Spinal cord (tissue), 10 donors: ENCODE measurements around the gene PLA2G4F. TPM values are rescaled to one million over a fixed set of nuclear protein-coding genes. Genes with fewer than 3 reads are reported as not detected.

Experiments used
- DNase-seq, 6 donors: peaks; one replicate each; pipeline versions ENCODE4 v3.0.0 to v3.0.0-alpha.2; 2013 to 2015; ENCODE audit warnings: low spot score in 6 of 6, low read depth in 4 of 6
- H3K27ac ChIP-seq: one replicate; pipeline ENCODE4 v1.5.1; 2013; ENCODE audit warnings: low read depth, low read length, control low read depth
- H3K27me3 ChIP-seq: one replicate; pipeline ENCODE4 v1.6.1; 2013; ENCODE audit warnings: low read length; ENCODE audit not compliant: control insufficient read depth, insufficient read depth
- H3K36me3 ChIP-seq: one replicate; pipeline ENCODE4 v1.6.1; 2013; ENCODE audit warnings: low read length; ENCODE audit not compliant: control insufficient read depth, insufficient read depth
- H3K4me1 ChIP-seq: one replicate; pipeline ENCODE4 v1.6.1; 2013; ENCODE audit warnings: low read length; ENCODE audit not compliant: control insufficient read depth, insufficient read depth
- H3K4me3 ChIP-seq: one replicate; pipeline ENCODE4 v1.5.1; 2013; ENCODE audit warnings: low read depth, low read length, control low read depth
- H3K9me3 ChIP-seq: one replicate; pipeline ENCODE4 v1.6.1; 2013; ENCODE audit warnings: low read length; ENCODE audit not compliant: control insufficient read depth, insufficient read depth
- WGBS: methylation state at CpG from one replicate; pipeline ENCODE4 v1.1.5; 2013; ENCODE audit warnings: missing lambda C conversion rate; ENCODE audit not compliant: insufficient coverage; 5-methylcytosine and 5-hydroxymethylcytosine counted together
- polyA plus RNA-seq, 2 donors: library from polyadenylated mRNA; unstranded; fragments of 120-200 nt; gene quantifications; one replicate each; pipeline ENCODE4 v1.2.1, GENCODE V29; 2013; ENCODE audit not compliant: insufficient read length in 2 of 2
- total RNA-seq, 2 donors: library from RNA; depleted of rRNA in 1 of 2; stranded (reverse); fragments of 120-200 nt in 1 of 2; fragments of >200 nt in 1 of 2; gene quantifications; one replicate each; pipeline versions ENCODE4 v1.2.3 to v1.2.4, GENCODE V29; 2013 to 2014
- donor health status: healthy.

Gene PLA2G4F
- total and polyA plus RNA-seq, 4 donors: 0.11 to 0.25 (median 0.21) TPM; not detected in 1

DNA sequence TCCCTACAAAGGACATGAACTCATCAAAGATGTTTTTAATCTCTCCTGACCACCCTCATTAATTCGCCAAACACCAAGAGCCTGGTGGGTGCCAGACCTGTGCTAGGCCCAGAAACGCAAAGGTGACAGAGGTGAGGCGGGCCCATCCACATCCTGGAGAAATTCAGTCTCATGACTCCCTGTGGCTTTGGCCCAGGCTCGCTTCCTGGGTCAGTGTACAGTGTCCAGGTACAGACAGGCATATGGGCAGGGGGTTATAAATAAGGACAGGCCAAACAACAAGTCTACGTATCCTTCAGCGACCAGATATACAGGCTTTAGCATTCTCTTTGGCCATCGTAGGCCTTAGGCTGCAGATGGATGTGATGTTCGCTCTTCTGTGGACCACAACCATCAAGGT, 945 bp upstream of the PLA2G4F start:
- Histone ChIP-seq H3K36me3 (peaks cover 30% of the 10 kb centered on the region), H3K4me1 (peaks cover 26% of the 10 kb centered on the region), H3K9me3 (no peaks in the 10 kb centered on the region), H3K27ac (no peak overlapping the region), H3K4me3 (no peak overlapping the region), H3K27me3 (no peaks in the 10 kb centered on the region)
- 100% methylated on average over 4 of the region's 8 CpGs for WGBS
- no peak for DNase-seq

DNA sequence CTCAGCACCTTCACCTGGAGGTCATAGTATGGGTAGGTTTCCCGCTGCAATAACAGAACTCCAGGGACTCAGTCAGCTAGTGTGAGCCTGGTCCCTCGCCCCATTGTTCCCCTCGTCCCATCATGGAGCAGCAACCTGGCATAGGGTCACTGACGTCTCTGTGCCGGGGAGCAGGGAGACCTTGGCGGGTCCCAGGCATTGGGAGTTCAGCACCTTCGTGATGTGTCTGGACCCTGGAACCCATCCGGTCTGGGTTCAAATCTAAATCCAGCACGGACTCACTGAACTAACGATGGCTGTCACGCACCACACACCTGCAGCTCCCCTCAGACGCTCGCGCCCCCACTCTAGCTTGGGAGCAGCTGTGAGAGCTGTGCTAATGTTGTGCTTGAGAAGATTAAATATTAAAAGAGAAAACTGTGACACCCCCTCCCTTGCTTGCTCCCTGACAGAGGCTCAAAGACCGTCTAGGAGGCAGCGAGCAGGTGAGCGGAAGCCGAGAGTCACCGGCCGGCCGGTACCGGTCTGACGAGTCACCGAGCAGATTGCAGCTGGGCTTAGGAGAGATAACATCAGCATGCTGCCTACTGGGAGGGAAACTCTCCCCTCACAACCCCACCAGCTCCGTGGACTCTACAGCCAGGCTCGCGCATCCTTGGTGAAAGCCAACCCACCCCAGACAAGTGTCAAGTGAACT, 742 bp downstream of the PLA2G4F start:
- 85% methylated on average over 10 of the region's 27 CpGs for WGBS
- no peak for DNase-seq

DNA sequence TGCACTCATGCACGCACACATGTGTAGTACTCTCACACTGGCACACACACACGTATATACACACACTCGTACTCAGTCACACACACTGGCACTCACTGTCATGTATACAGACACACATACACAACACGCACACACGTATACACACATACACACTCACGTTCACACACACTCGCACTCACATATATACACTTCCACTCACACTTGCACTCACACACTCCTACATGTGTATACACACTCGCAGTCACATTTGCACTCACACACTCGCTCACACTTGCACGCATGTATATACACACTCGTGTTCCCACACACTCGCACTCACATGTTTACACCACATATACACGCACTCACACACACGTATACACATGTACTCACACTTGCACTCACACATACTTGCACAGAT, 1.5 kb downstream of the PLA2G4F start:
- Histone ChIP-seq H3K27me3 (no peaks in the 10 kb centered on the region), H3K36me3 (peaks cover 16% of the 10 kb centered on the region), H3K9me3 (no peaks in the 10 kb centered on the region), H3K4me1 (peaks cover 39% of the 10 kb centered on the region), H3K27ac (no peak overlapping the region), H3K4me3 (no peak overlapping the region)
- DNase-seq: no peak
- 96% methylated on average over 14 of the region's 14 CpGs for WGBS

More for the DNA sequence above, 742 bp downstream of the PLA2G4F start:
- Histone ChIP-seq H3K4me1 (peaks cover 39% of the 10 kb centered on the region), H3K27me3 (no peaks in the 10 kb centered on the region), H3K9me3 (no peaks in the 10 kb centered on the region), H3K27ac (no peak overlapping the region), H3K4me3 (no peak overlapping the region), H3K36me3 (peaks cover 21% of the 10 kb centered on the region)

DNA sequence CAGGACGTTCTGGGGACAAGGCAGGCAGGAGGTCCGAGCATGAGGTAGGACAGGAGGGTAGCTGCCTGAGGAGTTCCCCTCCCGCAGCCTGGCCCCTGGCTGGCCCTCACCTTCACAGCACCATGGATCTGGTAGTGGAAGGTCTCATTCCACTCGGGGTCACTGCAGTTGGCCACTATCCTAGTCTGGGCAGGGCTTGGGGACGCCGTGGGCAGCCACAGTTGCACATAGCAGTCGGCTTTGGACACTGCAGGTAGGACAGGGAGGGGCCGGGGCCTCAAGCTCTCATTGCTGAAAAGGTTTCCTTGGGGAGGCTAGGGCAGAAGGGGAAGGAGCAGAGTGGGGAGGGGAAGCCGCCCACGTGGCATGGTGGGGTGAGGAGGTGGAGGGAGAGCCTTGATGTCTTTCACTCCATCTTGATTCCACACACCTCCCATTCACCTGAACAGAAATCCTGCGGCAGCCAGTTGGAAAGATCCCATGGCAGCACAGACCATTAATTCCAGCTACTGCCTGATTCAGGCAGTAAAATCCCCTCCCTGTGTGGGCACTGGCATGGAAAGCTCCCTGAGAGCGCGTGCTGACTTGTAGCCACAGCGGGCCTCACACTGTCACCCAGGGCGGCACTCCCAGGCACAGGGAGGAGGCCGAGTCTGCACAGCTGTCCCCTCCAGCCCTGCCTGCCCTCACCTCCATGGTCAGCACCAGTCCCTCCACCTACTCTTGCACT, 2.1 kb downstream of the PLA2G4F start:
- Histone ChIP-seq H3K27me3 (no peaks in the 10 kb centered on the region), H3K9me3 (no peaks in the 10 kb centered on the region), H3K4me3 (no peak overlapping the region), H3K36me3 (peaks cover 10% of the 10 kb centered on the region), H3K4me1 (peaks cover 39% of the 10 kb centered on the region), H3K27ac (no peak overlapping the region)
- DNase-seq: peak in 3 of 6 donors; percentile 7 to 68 (median 9)
- 76% methylated on average over 13 of the region's 16 CpGs for WGBS

DNA sequence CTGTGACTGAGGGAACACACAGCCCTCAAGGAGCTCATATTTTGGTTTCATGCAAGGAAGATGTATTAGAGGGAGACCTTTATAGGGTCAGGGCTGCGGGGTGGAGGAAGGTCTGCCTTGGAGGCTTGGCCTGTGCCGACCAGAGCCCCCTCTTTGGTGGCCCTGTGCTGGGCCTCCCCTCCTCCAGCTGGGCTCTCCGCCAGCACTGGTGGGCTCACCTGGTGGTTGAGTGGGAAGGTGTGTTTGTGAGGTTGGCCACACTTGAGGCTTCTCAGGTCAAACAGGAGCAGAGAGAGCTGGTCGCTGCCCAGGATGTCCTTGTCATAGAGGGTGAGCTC, 2.6 kb downstream of the PLA2G4F start:
- Histone ChIP-seq H3K27ac (no peak overlapping the region), H3K9me3 (no peaks in the 10 kb centered on the region), H3K4me3 (no peak overlapping the region), H3K27me3 (no peaks in the 10 kb centered on the region), H3K36me3 (peaks cover 5% of the 10 kb centered on the region), H3K4me1 (peaks cover 36% of the 10 kb centered on the region)
- DNase-seq: no peak
- 84% methylated on average over 4 of the region's 4 CpGs for WGBS

DNA sequence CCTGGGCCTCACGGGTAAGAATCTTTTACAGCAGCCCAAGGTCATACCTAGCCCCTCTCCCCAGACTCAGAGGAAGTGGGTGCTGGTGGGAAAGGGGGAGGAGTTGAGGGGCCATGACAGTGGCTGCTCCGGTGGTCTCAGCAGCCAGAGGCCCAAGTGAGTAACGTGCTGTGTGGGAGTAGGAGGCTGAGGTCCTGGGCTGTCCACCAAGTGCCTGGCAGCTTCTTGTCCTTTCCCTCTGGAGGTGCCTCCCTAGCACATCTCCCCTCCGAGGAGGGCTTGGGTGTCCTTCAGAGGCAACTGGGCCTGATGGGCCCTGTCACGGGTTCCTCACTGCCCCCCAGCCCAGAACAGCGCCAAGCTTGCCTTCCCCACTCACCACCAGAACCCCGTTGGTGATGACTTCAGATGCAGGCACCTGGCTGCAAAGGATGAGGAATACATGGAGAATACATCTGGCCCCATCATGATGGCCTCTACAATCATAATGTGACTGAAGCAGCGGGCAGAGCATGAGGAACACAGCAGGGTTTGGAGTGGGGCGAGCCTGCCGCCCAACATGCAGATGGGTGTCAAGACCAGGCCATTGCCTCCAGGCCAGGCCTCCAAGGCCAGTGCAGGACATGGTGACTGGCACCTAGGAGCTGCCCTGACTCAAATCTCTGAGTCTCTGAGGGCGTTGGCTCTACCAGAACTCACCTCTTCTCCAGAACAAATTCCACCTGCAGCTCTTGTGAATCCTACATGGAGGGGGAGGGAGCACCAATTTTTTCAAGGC, 3.3 kb downstream of the PLA2G4F start:
- no peaks in the 10 kb centered on the region for H3K9me3 ChIP-seq
- peaks cover 4% of the 10 kb centered on the region for H3K36me3 ChIP-seq
- peaks cover 36% of the 10 kb centered on the region for H3K4me1 ChIP-seq
- H3K27me3 ChIP-seq: no peaks in the 10 kb centered on the region
- no peak overlapping the region for H3K4me3 ChIP-seq
- DNase-seq: no peak
- WGBS: 95% methylated on average over 6 of the region's 11 CpGs
- H3K27ac ChIP-seq: no peak overlapping the region

DNA sequence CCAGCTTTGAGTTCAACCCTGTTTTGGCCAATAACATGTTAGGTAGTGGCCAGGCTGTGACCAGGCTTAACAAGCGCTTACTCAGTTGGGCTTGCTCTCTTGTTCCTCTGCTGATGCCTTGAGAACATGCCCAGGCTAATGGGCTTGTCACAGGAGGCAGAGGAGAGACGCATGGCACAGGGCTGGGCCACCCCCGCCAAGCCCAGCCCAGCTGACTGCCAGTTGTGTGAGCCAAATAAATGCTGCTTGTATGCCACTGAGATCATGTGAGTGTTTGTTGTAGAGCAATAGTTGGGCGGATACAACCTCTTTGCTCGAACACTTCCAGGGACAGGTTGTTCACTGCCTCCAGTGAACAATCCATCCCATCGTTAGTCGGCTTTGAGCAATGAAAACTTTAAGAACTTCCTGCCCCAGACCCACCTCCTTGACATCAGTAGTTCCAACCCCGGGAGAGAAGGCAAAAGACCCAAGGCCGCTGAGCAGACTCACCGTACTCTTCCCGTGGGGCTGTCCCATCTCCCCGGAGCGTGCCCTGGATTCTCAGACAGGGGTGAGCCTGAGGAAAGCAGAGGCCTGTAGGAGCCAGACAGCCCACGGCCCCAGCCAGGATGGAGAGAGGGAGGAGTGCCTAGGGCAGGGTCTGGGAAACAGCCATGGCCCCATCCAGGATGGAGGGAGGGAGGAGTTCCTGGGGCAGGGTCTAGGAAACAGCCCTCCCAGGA, 4.1 kb downstream of the PLA2G4F start:
- Histone ChIP-seq H3K4me3 (no peak overlapping the region), H3K36me3 (no peaks in the 10 kb centered on the region), H3K27ac (no peak overlapping the region), H3K27me3 (no peaks in the 10 kb centered on the region), H3K9me3 (no peaks in the 10 kb centered on the region), H3K4me1 (peaks cover 36% of the 10 kb centered on the region)
- peak in 1 of 6 donors; percentile 9 for DNase-seq
- 89% methylated on average over 12 of the region's 14 CpGs for WGBS

DNA sequence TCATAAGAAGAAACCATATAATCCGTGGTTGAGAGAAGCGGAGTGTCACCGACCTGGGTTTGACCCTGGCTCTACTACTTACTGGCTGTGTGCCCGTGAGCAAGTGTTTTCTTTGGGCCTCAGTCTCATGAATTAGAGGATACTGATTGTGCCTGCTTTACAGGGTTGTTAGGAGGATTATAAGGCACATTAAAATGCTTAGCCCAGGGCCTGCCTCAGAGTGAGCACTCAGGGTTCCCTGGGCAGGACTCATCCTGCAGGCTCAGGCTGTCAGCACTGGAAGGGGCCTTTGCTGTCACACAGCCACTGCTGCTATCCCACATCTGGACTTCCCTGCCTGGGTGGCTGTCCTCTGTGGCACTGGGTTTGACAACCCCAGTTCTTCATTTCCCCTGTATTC, 4.7 kb downstream of the PLA2G4F start:
- Histone ChIP-seq H3K4me3 (no peak overlapping the region), H3K27ac (no peak overlapping the region), H3K9me3 (no peaks in the 10 kb centered on the region), H3K36me3 (no peaks in the 10 kb centered on the region), H3K4me1 (peaks cover 36% of the 10 kb centered on the region), H3K27me3 (no peaks in the 10 kb centered on the region)
- DNase-seq: peak in 1 of 6 donors; percentile 13
- 36% methylated on average over 4 of the region's 4 CpGs for WGBS

DNA sequence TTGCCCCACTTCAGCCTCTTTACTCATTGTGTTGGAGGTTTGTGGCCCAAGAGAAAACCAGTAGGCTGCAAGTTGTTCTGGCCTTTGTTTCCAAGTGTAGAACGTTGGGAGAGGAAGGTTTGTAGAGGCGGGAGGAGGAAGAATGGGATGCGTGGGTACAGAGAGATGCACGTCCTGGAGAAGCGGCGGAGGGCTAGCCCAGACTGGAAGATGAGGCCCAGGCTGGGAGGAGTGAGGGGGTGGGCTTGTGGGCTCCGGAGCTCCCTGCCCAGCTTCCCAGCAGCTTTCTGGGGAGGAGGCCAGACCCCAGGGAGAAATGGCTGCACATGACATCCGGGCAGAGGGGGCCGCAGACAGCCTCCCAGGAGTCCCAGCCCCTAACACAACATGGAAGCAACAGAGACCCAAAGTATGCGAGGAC, 5.3 kb downstream of the PLA2G4F start:
- H3K9me3 ChIP-seq: no peaks in the 10 kb centered on the region
- no peaks in the 10 kb centered on the region for H3K27me3 ChIP-seq
- H3K4me3 ChIP-seq: no peak overlapping the region
- no peak for DNase-seq
- no peaks in the 10 kb centered on the region for H3K36me3 ChIP-seq
- WGBS: 66% methylated on average over 8 of the region's 10 CpGs
- H3K4me1 ChIP-seq: peaks cover 32% of the 10 kb centered on the region
- no peak overlapping the region for H3K27ac ChIP-seq
